ENCODE results near the gene GYS1.
"Not testable (repeated sequence)": the region's sequence is repeated elsewhere in the genome, so short reads cannot be mapped to it uniquely, and the experiment has no call there.

Gene GYS1

GRCh38 chr19:49020931-49021895, 28.1 kb upstream of the GYS1 start:
- H3K27ac Mint-ChIP-seq, result no peak overlapping the region
- H3K9me3 Mint-ChIP-seq, result no peaks in the 10 kb centered on the region
- no peaks in the 10 kb centered on the region for H3K36me3 Mint-ChIP-seq (ENCODE audit: low read depth)
- H3K27me3 Mint-ChIP-seq, result peaks cover 13% of the 10 kb centered on the region
- H3K4me1 Mint-ChIP-seq (ENCODE audit: low read depth), result peaks cover 47% of the 10 kb centered on the region
- H3K4me3 Mint-ChIP-seq, result no peak overlapping the region

DNA sequence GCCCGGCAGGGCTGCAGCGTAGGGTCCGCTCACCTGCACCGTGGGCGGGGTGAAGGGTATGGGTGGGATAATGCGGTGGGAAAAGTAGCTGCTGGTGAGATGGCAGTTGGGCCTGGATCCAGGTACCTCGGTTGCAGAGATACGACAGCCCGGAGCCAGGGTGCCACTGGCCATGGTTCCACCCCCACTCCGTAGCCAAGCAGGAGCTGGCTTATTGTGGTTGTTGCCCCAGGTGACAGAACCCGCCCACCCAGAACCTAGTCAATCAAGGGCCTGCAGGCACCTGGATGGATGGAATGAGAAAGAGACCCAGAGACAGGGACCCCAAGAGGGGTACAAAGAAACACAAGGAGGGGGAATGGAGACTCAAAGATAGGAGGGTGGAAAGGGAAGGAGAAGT, 27.2 kb upstream of the GYS1 start:
- H3K4me3 Mint-ChIP-seq, result no peak overlapping the region
- no peaks in the 10 kb centered on the region for H3K9me3 Mint-ChIP-seq
- peaks cover 47% of the 10 kb centered on the region for H3K4me1 Mint-ChIP-seq (ENCODE audit: low read depth)
- no peak overlapping the region for H3K27ac Mint-ChIP-seq
- no peaks in the 10 kb centered on the region for H3K36me3 Mint-ChIP-seq (ENCODE audit: low read depth)
- peaks cover 13% of the 10 kb centered on the region for H3K27me3 Mint-ChIP-seq

DNA sequence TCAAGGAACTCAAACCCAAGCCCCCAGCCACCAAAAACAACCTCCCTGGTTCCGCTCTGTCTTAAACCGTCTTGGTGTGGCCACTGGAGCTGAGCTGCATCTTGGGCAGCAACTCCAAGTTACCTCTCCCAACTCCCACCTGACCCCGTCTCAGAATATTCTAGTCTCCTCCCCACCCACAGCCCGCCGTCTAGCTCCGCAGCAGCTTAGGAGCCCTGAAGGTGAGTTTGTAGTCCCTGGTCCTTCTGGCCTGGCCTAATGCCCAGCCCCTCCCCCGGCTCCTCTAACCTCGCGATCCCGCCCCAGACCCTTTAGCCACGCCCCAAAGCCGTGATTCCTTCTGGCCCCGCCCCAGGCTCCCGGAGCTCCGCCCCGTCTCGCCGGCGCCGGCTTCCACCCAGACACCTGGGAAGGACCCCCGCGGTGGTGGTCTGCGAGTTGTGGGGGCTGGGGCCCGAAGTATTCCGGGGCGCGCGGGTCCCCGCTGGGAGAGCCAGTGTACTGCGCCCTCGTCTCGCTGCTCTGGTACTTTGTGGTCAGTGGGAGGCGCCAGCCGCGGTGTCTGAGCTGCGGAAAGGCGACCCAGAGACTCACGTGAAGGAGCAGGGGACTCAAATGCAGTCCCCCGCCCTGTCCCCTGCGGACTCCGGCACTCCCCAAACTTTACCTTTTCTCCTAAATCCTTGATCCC, 26.3 kb upstream of the GYS1 start:
- Mint-ChIP-seq H3K4me1 (ENCODE audit: low read depth) (peaks cover 47% of the 10 kb centered on the region), H3K27me3 (peaks cover 13% of the 10 kb centered on the region), H3K27ac (peak overlapping the region; percentile 66), H3K4me3 (peak overlapping the region; percentile 66), H3K9me3 (no peaks in the 10 kb centered on the region), H3K36me3 (ENCODE audit: low read depth) (no peaks in the 10 kb centered on the region)

DNA sequence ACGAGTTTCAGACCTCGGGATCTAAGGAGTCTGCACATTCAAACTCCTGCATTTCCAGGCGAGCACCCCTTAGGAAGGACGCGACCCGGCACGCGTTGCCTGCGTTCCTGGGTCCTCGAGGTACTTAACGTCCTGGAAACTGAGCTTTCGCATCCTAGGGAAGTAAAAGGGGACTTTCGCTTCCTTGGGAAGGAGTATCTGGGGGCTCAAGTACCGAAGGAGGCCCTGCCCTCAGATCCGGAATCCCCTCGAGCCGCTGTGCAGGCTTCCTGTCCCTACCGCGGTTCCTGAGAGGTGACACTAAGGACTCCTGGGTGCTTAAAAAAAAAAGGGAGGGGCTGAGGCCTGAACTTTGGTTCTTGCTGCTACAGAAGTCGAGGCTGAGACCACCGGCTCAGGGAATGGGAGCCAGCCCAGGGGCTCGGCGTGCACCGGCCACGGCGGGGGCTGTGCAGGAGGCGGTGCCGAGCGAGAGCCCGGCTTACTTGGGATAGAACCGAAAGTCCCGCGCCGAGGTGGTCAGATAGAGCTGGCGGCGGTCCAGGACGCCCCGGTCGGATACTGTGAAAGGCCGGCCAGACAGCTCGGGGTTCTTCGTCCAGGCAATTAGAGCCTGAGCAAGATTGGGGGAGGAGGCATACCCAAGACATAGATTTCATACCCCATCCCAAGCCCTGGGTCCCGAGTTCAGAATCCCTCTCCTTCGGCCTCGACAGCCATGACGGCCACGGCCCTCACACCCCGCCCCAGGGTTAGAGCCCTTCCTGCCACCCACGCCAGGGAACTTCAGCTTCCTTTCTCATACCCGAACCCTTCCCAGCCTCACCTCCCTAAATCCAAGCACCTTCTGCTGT, 25.5 kb upstream of the GYS1 start:
- Mint-ChIP-seq H3K4me1 (ENCODE audit: low read depth) (peaks cover 47% of the 10 kb centered on the region), H3K4me3 (peak overlapping the region; percentile 66), H3K27me3 (peaks cover 13% of the 10 kb centered on the region)
- not testable (repeated sequence) for H3K36me3 Mint-ChIP-seq (ENCODE audit: low read depth); H3K27ac Mint-ChIP-seq; H3K9me3 Mint-ChIP-seq

GRCh38 chr19:49017666-49018351, 24.7 kb upstream of the GYS1 start:
- peak overlapping the region; percentile 66 for H3K4me3 Mint-ChIP-seq

GRCh38 chr19:49017041-49017665, 24.0 kb upstream of the GYS1 start, which contains the start of gene LHB:
TSS of gene LHB (minus strand) at chr19:49017091. CDS start at chr19:49017081, 10 bp downstream.
- peaks cover 13% of the 10 kb centered on the region for H3K27me3 Mint-ChIP-seq
- H3K36me3 Mint-ChIP-seq (ENCODE audit: low read depth), result peaks cover 15% of the 10 kb centered on the region
- no peak within 1 kb of the TSS for H3K27ac Mint-ChIP-seq
- peaks cover 43% of the 10 kb centered on the region for H3K4me1 Mint-ChIP-seq (ENCODE audit: low read depth)
- no peaks in the 10 kb centered on the region for H3K9me3 Mint-ChIP-seq
- H3K4me3 Mint-ChIP-seq, result no peak within 1 kb of the TSS

More at GRCh38 chr19:49017666-49018351, 24.7 kb upstream of the GYS1 start:
- no peak overlapping the region for H3K27ac Mint-ChIP-seq
- peaks cover 47% of the 10 kb centered on the region for H3K4me1 Mint-ChIP-seq (ENCODE audit: low read depth)
- H3K36me3 Mint-ChIP-seq (ENCODE audit: low read depth), result peaks cover 10% of the 10 kb centered on the region
- peaks cover 13% of the 10 kb centered on the region for H3K27me3 Mint-ChIP-seq
- H3K9me3 Mint-ChIP-seq, result no peaks in the 10 kb centered on the region

DNA sequence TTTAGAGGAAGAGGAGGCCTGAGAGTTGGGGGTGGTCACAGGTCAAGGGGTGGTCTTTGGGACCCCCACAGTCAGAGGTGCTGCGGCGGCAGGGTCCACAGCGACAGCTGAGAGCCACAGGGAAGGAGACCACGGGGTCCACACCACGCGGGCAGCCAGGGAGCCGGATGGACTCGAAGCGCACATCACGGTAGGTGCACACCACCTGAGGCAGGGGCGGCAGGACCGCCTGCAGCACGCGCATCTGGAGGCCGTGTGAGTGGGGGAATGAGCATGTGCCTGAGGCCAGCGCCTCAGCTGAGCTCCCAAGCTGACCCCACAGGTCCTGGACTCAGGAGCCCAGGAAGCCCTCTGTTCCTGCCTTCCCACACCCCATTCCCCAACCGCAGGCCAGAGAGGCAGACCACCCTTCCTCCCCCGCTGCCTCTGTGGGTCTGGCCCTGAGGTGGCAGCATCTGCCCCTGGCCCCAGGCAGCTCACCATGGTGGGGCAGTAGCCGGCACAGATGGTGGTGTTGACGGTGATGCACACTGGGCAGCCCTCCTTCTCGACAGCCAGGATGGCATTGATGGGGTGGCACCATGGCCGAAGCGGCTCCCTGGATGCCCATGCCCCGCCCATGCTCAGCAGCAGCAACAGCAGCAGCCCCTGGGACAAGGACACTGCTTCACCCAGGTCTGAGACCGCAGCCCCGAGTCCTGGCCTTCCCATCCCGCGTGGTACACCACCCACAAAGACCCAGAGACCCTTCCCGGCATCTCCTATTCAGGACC, 23.1 kb upstream of the GYS1 start:
- Mint-ChIP-seq H3K36me3 (ENCODE audit: low read depth) (peaks cover 17% of the 10 kb centered on the region), H3K9me3 (no peaks in the 10 kb centered on the region), H3K4me3 (no peak overlapping the region), H3K4me1 (ENCODE audit: low read depth) (peaks cover 34% of the 10 kb centered on the region), H3K27ac (no peak overlapping the region), H3K27me3 (peaks cover 13% of the 10 kb centered on the region)

DNA sequence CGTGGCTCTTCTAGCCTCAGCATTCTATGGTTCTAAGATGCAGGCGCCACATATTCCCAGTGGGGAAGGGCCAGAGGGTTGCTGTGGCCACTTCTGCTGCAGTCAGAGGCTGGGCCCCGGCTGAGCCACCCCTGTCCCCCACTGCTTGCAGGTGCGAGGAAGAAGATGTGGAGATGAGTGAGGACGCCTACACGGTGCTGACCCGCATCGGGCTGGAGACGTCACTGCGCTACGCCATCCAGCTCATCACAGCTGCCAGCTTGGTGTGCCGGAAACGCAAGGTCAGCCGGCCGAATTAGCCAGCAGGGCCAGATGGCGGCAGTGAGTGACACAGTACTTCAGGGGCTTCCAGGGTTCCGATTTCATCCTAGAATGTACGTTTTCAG, 21.8 kb upstream of the GYS1 start:
- H3K27ac Mint-ChIP-seq, result no peak overlapping the region
- peaks cover 26% of the 10 kb centered on the region for H3K36me3 Mint-ChIP-seq (ENCODE audit: low read depth)
- no peak overlapping the region for H3K4me3 Mint-ChIP-seq
- H3K9me3 Mint-ChIP-seq, result no peaks in the 10 kb centered on the region
- H3K4me1 Mint-ChIP-seq (ENCODE audit: low read depth), result peaks cover 21% of the 10 kb centered on the region
- H3K27me3 Mint-ChIP-seq, result peaks cover 6% of the 10 kb centered on the region

DNA sequence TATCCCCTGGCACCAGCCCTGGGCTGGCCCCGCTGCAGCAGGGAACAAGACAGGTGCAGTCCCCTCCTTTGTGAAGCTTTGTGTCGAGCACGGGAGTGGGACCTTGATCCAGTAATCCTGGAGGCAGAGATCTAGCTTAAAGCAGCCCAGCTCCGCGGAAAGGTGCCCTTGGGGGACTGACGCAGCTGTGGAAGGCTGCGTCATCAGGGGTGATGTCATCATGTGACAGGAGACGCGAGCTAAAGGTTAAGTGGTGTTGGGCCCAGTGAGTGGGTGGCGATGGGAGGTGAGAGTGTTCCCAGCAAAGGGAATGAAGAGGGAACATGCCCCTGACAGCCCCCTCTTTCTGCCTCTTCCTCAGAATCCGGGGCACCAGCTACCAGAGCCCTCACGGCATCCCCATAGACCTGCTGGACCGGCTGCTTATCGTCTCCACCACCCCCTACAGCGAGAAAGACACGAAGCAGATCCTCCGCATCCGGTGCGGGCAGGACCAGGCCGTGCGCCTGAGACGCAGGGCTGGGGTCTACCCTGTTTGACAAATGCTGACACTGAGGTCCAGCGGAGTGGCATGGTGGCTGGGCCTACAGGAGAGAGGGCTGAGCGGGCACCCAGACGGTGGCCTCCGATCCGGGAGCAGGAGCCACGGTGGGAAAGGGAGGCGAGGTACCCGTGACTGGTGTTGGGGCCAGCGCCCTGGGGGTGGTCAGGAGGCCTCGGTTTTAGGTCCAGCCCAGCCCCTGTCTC, 21.2 kb upstream of the GYS1 start:
- Mint-ChIP-seq H3K36me3 (ENCODE audit: low read depth) (peaks cover 26% of the 10 kb centered on the region), H3K27me3 (peaks cover 4% of the 10 kb centered on the region), H3K9me3 (no peaks in the 10 kb centered on the region), H3K4me3 (no peak overlapping the region), H3K4me1 (ENCODE audit: low read depth) (peaks cover 16% of the 10 kb centered on the region), H3K27ac (peak overlapping the region; percentile 26)

- Mint-ChIP-seq H3K4me1 (ENCODE audit: low read depth) (no peaks in the 10 kb centered on the region), H3K4me3 (no peak overlapping the region), H3K27ac (no peak overlapping the region), H3K36me3 (ENCODE audit: low read depth) (peaks cover 41% of the 10 kb centered on the region), H3K9me3 (no peaks in the 10 kb centered on the region), H3K27me3 (no peaks in the 10 kb centered on the region)
Observed at GRCh38 chr19:49011194-49011593, 18.1 kb upstream of the GYS1 start.

DNA sequence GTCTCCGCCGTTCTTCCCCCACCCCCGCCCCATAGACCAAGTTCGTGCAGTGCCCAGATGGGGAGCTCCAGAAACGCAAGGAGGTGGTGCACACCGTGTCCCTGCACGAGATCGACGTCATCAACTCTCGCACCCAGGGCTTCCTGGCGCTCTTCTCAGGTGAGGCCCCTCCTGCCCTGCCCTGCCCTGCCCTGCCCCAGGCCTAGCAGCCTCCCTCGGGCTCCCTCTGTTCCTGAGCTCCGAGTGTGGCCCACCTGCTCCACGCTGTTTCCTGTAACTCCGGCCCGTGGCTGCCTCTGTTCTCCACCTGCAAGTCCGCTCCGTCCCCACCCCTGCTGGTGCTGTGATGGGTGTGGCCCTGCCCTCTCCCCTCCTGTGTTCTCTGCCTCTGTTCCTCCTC, 17.3 kb upstream of the GYS1 start:
- H3K4me3 Mint-ChIP-seq, result no peak overlapping the region
- H3K27ac Mint-ChIP-seq, result no peak overlapping the region
- no peaks in the 10 kb centered on the region for H3K27me3 Mint-ChIP-seq
- no peaks in the 10 kb centered on the region for H3K9me3 Mint-ChIP-seq
- peaks cover 42% of the 10 kb centered on the region for H3K36me3 Mint-ChIP-seq (ENCODE audit: low read depth)
- no peaks in the 10 kb centered on the region for H3K4me1 Mint-ChIP-seq (ENCODE audit: low read depth)

DNA sequence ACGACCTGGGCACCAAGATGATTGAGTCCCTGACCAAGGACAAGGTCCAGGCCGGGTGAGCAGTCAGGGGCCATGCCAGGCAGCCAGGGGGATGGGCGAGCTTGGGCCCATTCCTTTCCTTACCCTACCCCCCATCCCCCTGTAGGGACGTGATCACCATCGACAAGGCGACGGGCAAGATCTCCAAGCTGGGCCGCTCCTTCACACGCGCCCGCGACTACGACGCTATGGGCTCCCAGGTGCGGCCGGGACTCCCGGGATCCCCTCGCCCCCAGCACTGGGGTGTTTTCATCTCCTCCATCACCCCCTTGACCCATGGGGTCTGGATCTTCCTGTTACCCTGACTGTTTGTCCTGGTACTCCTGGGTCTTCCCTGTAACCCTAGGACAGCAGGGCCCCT, 16.7 kb upstream of the GYS1 start:
- H3K9me3 Mint-ChIP-seq, result no peaks in the 10 kb centered on the region
- H3K36me3 Mint-ChIP-seq (ENCODE audit: low read depth), result peaks cover 48% of the 10 kb centered on the region

GRCh38 chr19:49006905-49007304, 13.8 kb upstream of the GYS1 start:
- no peaks in the 10 kb centered on the region for H3K9me3 Mint-ChIP-seq
- no peaks in the 10 kb centered on the region for H3K27me3 Mint-ChIP-seq
- H3K36me3 Mint-ChIP-seq (ENCODE audit: low read depth), result peaks cover 46% of the 10 kb centered on the region
- no peaks in the 10 kb centered on the region for H3K4me1 Mint-ChIP-seq (ENCODE audit: low read depth)
- H3K27ac Mint-ChIP-seq, result no peak overlapping the region
- H3K4me3 Mint-ChIP-seq, result no peak overlapping the region

More for the DNA sequence above, 16.7 kb upstream of the GYS1 start:
- Mint-ChIP-seq H3K4me1 (ENCODE audit: low read depth) (no peaks in the 10 kb centered on the region), H3K4me3 (no peak overlapping the region), H3K27ac (no peak overlapping the region), H3K27me3 (no peaks in the 10 kb centered on the region)

Data from stimulated activated naive CD8-positive, alpha-beta T cell treated with anti-CD3 and anti-CD28 coated beads, Interleukin-15, Interleukin-2, amounts not matched to agents 100 ng/mL and 50 ng/mL, for 24 hours (primary cell).